Erythroblast (primary cell): Measurements from ENCODE around the gene PRKAR2A.

Experiments used
- GATA1 ChIP-seq: IDR thresholded peaks from 2 replicates; pipeline ENCODE4 v1.6.1; 2011; ENCODE audit warnings: low read depth, mild to moderate bottlenecking, control low read depth, low read length, moderate library complexity
- POLR2A ChIP-seq: IDR thresholded peaks from 2 replicates; pipeline ENCODE4 v1.6.1; 2011; ENCODE audit warnings: mild to moderate bottlenecking, low read length

DNA sequence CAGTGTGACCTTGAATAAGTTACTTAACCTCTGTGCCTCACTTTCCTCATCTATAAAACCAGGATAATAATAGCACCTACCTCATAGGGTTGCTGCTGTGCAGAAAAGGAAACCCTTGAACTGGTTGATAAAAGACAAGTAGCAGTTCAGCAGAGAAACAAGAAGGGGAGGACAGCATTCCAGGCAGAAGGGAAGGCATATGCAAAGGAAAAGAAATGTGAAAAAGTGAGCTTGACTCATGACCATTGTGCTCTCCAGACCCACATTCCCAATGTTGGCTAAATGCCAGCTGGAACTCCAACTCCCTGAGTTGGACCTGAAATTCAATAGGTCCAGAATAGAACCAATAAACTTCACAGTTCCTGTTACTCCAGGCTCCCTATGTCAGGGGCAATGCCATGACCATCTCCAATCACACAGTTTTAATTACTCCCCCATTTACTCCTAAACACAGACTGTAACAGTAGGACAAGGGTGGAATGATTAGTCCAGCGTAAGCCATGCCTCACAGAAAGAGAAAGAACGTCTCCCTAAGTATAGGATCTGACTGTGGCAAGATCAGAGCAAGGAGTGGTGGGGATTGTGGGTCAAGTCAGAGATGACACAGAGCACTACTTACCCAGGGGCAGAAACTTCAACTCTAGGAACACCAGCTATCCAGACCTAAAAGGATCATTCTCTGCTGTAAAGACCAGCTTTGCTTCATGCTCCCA is 26.9 kb downstream of the PRKAR2A start:
- TF ChIP-seq POLR2A (no peak), GATA1 (no peak)
